ENCODE data around the gene LGI4.

Gene LGI4

GRCh38 chr19:35166100-35167063, 31.5 kb upstream of the LGI4 start:
- no peak for DNase-seq
- H3K27ac Mint-ChIP-seq: peak overlapping the region; percentile 77
- no peak overlapping the region for H3K4me3 Mint-ChIP-seq

GRCh38 chr19:35165200-35166058, 30.6 kb upstream of the LGI4 start:
- peaks cover 93% of the 10 kb centered on the region for H3K36me3 Mint-ChIP-seq (ENCODE audit: low read depth)
- H3K27ac Mint-ChIP-seq: peak overlapping the region; percentile 67
- no peaks in the 10 kb centered on the region for H3K27me3 Mint-ChIP-seq
- H3K4me1 Mint-ChIP-seq: peaks cover 56% of the 10 kb centered on the region
- no peak for ATAC-seq
- DNase-seq: no peak
- peaks cover 34% of the 10 kb centered on the region for H3K9me3 Mint-ChIP-seq
- no peak overlapping the region for H3K4me3 Mint-ChIP-seq

More at GRCh38 chr19:35166100-35167063, 31.5 kb upstream of the LGI4 start:
- H3K27me3 Mint-ChIP-seq: no peaks in the 10 kb centered on the region
- no peak for ATAC-seq
- H3K9me3 Mint-ChIP-seq: peaks cover 31% of the 10 kb centered on the region
- H3K4me1 Mint-ChIP-seq: peaks cover 54% of the 10 kb centered on the region
- peaks cover 86% of the 10 kb centered on the region for H3K36me3 Mint-ChIP-seq (ENCODE audit: low read depth)

- Mint-ChIP-seq H3K4me1 (peaks cover 56% of the 10 kb centered on the region), H3K4me3 (no peak overlapping the region), H3K27me3 (no peaks in the 10 kb centered on the region), H3K36me3 (ENCODE audit: low read depth) (peaks cover 94% of the 10 kb centered on the region), H3K9me3 (peaks cover 34% of the 10 kb centered on the region), H3K27ac (no peak overlapping the region)
- DNase-seq (no peak), ATAC-seq (no peak)
Observed at GRCh38 chr19:35164418-35164817, 29.6 kb upstream of the LGI4 start.

- no peak for DNase-seq
- Mint-ChIP-seq H3K9me3 (peaks cover 34% of the 10 kb centered on the region), H3K36me3 (ENCODE audit: low read depth) (peaks cover 99% of the 10 kb centered on the region), H3K27ac (peak overlapping the region; percentile 61), H3K4me1 (peaks cover 57% of the 10 kb centered on the region), H3K27me3 (no peaks in the 10 kb centered on the region), H3K4me3 (no peak overlapping the region)
- ATAC-seq: no peak
Observed at GRCh38 chr19:35162471-35163326, 27.8 kb upstream of the LGI4 start.

GRCh38 chr19:35161434-35161743, 26.5 kb upstream of the LGI4 start:
- Mint-ChIP-seq H3K4me3 (no peak overlapping the region), H3K4me1 (peaks cover 57% of the 10 kb centered on the region), H3K36me3 (ENCODE audit: low read depth) (peaks cover 99% of the 10 kb centered on the region), H3K27me3 (no peaks in the 10 kb centered on the region), H3K27ac (no peak overlapping the region), H3K9me3 (peaks cover 31% of the 10 kb centered on the region)
- no peak for ATAC-seq
- DNase-seq: no peak

- Mint-ChIP-seq H3K9me3 (peaks cover 26% of the 10 kb centered on the region), H3K4me1 (peaks cover 59% of the 10 kb centered on the region), H3K27ac (no peak overlapping the region), H3K36me3 (ENCODE audit: low read depth) (peaks cover 99% of the 10 kb centered on the region), H3K4me3 (no peak overlapping the region), H3K27me3 (no peaks in the 10 kb centered on the region)
- no peak for DNase-seq
- ATAC-seq: no peak
Observed at GRCh38 chr19:35160629-35161433, 26.0 kb upstream of the LGI4 start.

- peaks cover 90% of the 10 kb centered on the region for H3K36me3 Mint-ChIP-seq (ENCODE audit: low read depth)
- H3K27ac Mint-ChIP-seq: no peak overlapping the region
- DNase-seq: no peak
- no peak for ATAC-seq
- no peak overlapping the region for H3K4me3 Mint-ChIP-seq
- peaks cover 21% of the 10 kb centered on the region for H3K9me3 Mint-ChIP-seq
- H3K4me1 Mint-ChIP-seq: peaks cover 56% of the 10 kb centered on the region
- H3K27me3 Mint-ChIP-seq: no peaks in the 10 kb centered on the region
Observed at GRCh38 chr19:35159606-35160005, 24.7 kb upstream of the LGI4 start.

- Mint-ChIP-seq H3K9me3 (peaks cover 10% of the 10 kb centered on the region), H3K27ac (peak overlapping the region; percentile 99), H3K36me3 (ENCODE audit: low read depth) (peaks cover 69% of the 10 kb centered on the region), H3K27me3 (no peaks in the 10 kb centered on the region), H3K4me3 (peak overlapping the region; percentile 96), H3K4me1 (peaks cover 62% of the 10 kb centered on the region)
- DNase-seq (no peak), ATAC-seq (no peak)
Observed at GRCh38 chr19:35157431-35157830, 22.6 kb upstream of the LGI4 start.

- no peak for ATAC-seq
Observed at GRCh38 chr19:35156673-35157014, 21.8 kb upstream of the LGI4 start.

GRCh38 chr19:35155981-35156672, 21.3 kb upstream of the LGI4 start:
- ATAC-seq (no peak), DNase-seq (no peak)
- H3K9me3 Mint-ChIP-seq: peaks cover under 1% of the 10 kb centered on the region
- H3K4me1 Mint-ChIP-seq: peaks cover 56% of the 10 kb centered on the region
- H3K4me3 Mint-ChIP-seq: peak overlapping the region; percentile 96
- H3K27me3 Mint-ChIP-seq: no peaks in the 10 kb centered on the region
- H3K36me3 Mint-ChIP-seq (ENCODE audit: low read depth): peaks cover 56% of the 10 kb centered on the region
- H3K27ac Mint-ChIP-seq: peak overlapping the region; percentile 99

More at GRCh38 chr19:35156673-35157014, 21.8 kb upstream of the LGI4 start:
- H3K27me3 Mint-ChIP-seq: no peaks in the 10 kb centered on the region
- H3K36me3 Mint-ChIP-seq (ENCODE audit: low read depth): peaks cover 61% of the 10 kb centered on the region
- peak overlapping the region; percentile 99 for H3K27ac Mint-ChIP-seq
- peaks cover 5% of the 10 kb centered on the region for H3K9me3 Mint-ChIP-seq
- no peak for DNase-seq
- peak overlapping the region; percentile 96 for H3K4me3 Mint-ChIP-seq
- peaks cover 60% of the 10 kb centered on the region for H3K4me1 Mint-ChIP-seq

GRCh38 chr19:35155441-35155840, 20.6 kb upstream of the LGI4 start:
- H3K4me1 Mint-ChIP-seq: peaks cover 56% of the 10 kb centered on the region
- ATAC-seq: peak; percentile 14
- peak; percentile 52 for DNase-seq
- H3K4me3 Mint-ChIP-seq: peak overlapping the region; percentile 96
- H3K27me3 Mint-ChIP-seq: no peaks in the 10 kb centered on the region
- H3K36me3 Mint-ChIP-seq (ENCODE audit: low read depth): peaks cover 49% of the 10 kb centered on the region
- H3K9me3 Mint-ChIP-seq: no peaks in the 10 kb centered on the region
- peak overlapping the region; percentile 99 for H3K27ac Mint-ChIP-seq

- peak; percentile 86 for DNase-seq
- peak within 1 kb of the TSS; percentile 96 for H3K4me3 Mint-ChIP-seq
- H3K36me3 Mint-ChIP-seq (ENCODE audit: low read depth): peaks cover 43% of the 10 kb centered on the region
- H3K4me1 Mint-ChIP-seq: peaks cover 55% of the 10 kb centered on the region
- H3K27me3 Mint-ChIP-seq: no peaks in the 10 kb centered on the region
- no peaks in the 10 kb centered on the region for H3K9me3 Mint-ChIP-seq
- H3K27ac Mint-ChIP-seq: peak within 1 kb of the TSS; percentile 99
- peak; percentile 89 for ATAC-seq
Observed at GRCh38 chr19:35154525-35155406, 19.9 kb upstream of the LGI4 start, which contains the start of gene FXYD5. FXYD5 (plus strand) TSS chr19:35154735; CDS start chr19:35155551, 816 bp downstream.

All from activated naive CD8-positive, alpha-beta T cell treated with anti-CD3 and anti-CD28 coated beads, Interleukin-2, amount 50 U/mL, for 24 hours (primary cell).